Muscle of leg (tissue), 11 donors: ENCODE results near the gene MAP3K21. TPM values are rescaled to one million over a fixed set of nuclear protein-coding genes. Genes with fewer than 3 reads are reported as not detected.

Experiments used
- DNase-seq: peaks from one replicate; pipeline ENCODE4 v3.0.0; 2013
- H3K27ac ChIP-seq: one replicate; pipeline ENCODE4 v1.5.1; 2013; ENCODE audit warnings: mild to moderate bottlenecking, low read length, control low read depth
- H3K27me3 ChIP-seq: one replicate; pipeline ENCODE4 v1.6.1; 2013; ENCODE audit warnings: low read length; ENCODE audit not compliant: control insufficient read depth, insufficient read depth
- H3K36me3 ChIP-seq: one replicate; pipeline ENCODE4 v1.6.1; 2013; ENCODE audit warnings: low read length; ENCODE audit not compliant: control insufficient read depth, insufficient read depth
- H3K4me1 ChIP-seq: one replicate; pipeline ENCODE4 v1.6.1; 2013; ENCODE audit warnings: low read length; ENCODE audit not compliant: control insufficient read depth, insufficient read depth
- H3K4me3 ChIP-seq: one replicate; pipeline ENCODE4 v1.5.1; 2013; ENCODE audit warnings: low read length, control low read depth
- H3K9me3 ChIP-seq: replicated peaks from 2 replicates; pipeline ENCODE4 v1.6.1; 2013; ENCODE audit warnings: low read depth, low read length; ENCODE audit not compliant: control insufficient read depth
- WGBS: methylation state at CpG from one replicate; pipeline ENCODE4 v1.1.5; 2013; ENCODE audit warnings: missing lambda C conversion rate; ENCODE audit not compliant: insufficient coverage; 5-methylcytosine and 5-hydroxymethylcytosine counted together
- polyA plus RNA-seq, 8 donors: library from polyadenylated mRNA; unstranded; fragments of 120-200 nt; gene quantifications; one replicate each; pipeline versions ENCODE4 v1.2.1 to v1.2.3, GENCODE V29; 2013; ENCODE audit warnings: inconsistent platforms in 1 of 8, low replicate concordance in 1 of 8; ENCODE audit not compliant: insufficient read length in 8 of 8, insufficient read depth in 1 of 8
- total RNA-seq: library from RNA; stranded (reverse); fragments of 120-200 nt; gene quantifications from one replicate; pipeline ENCODE4 v1.2.4, GENCODE V29; 2013

Gene MAP3K21
- total and polyA plus RNA-seq, 9 donors: 0.08 to 1.1 (median 0.19) TPM

DNA sequence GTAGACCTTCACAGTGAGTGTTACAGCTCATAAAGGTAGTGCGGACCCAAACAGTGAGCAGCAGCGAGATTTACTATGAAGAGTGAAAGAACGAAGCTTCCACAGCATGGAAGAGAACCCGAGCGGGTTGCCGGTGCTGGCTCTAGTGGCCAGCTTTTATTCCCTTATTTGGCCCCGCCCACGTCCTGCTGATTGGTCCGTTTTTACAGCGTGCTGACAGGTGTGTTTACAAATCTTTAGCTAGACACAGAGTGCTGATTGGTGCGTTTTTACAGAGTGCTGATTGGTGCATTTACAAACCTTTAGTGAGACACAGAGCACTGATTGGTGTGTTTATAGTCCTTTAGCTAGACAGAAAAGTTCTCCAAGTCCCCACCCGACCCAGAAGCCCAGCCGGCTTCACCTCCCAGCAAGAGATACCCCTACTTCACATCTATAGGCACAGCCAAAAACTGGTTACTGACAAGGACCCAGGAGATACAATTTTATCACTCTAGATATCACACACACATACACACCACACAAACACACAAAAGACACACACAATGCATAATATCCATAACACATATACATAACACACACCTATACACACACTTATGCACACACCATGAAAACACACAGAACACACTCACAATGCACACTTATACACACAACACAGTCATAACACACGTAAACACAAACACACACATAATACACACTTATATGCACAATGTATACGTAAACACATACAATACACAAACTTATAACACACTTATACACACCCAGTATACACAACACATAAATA lies 68.5 kb downstream of the MAP3K21 start:
- DNase-seq: no peak
- H3K4me3 ChIP-seq: no peak overlapping the region
- no peaks in the 10 kb centered on the region for H3K9me3 ChIP-seq
- 90% methylated on average over 9 of the region's 15 CpGs for WGBS
- H3K4me1 ChIP-seq: no peaks in the 10 kb centered on the region
- peaks cover 2% of the 10 kb centered on the region for H3K27me3 ChIP-seq
- no peaks in the 10 kb centered on the region for H3K36me3 ChIP-seq
- H3K27ac ChIP-seq: no peak overlapping the region

GRCh38 chr1:233406339-233406960 lies 78.9 kb downstream of the MAP3K21 start:
- DNase-seq: no peak

DNA sequence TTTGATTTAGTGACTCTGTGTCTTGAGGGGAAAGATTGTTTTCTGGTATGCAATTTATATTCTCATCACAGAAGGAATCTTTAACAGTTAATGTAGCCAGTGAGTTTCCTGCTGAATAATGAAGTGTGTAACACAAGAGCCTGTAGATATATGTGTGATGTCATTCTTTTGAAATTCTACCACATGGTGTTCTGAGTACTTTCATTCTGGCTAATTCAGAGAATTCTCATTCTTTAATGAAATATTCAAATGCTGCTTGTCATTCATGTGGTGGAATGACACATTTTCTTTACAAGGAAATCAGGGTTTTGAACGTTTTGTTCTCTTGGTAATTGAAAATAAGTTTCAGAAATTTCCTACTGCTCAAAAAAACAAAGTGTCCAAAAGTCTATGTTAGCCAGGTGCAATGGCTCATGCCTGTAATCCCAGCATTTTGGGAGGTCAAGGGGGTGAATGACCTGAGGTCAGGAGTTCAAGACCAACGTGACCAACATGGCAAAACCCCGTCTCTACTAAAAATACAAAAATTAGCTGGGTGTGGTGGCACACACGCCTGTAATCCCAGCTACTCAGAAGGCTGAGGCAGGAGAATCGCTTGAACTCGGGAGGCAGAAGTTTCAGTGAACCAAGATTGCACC lies 79.6 kb downstream of the MAP3K21 start:
- Histone ChIP-seq H3K27me3 (no peaks in the 10 kb centered on the region), H3K9me3 (no peaks in the 10 kb centered on the region), H3K4me3 (no peak overlapping the region), H3K4me1 (no peaks in the 10 kb centered on the region), H3K36me3 (no peaks in the 10 kb centered on the region), H3K27ac (no peak overlapping the region)
- WGBS: no CpG with 5 or more reads among the region's 6 CpGs
- no peak for DNase-seq

More at GRCh38 chr1:233406339-233406960, 78.9 kb downstream of the MAP3K21 start:
- H3K9me3 ChIP-seq: no peaks in the 10 kb centered on the region
- no peaks in the 10 kb centered on the region for H3K4me1 ChIP-seq
- H3K27ac ChIP-seq: no peak overlapping the region
- H3K27me3 ChIP-seq: no peaks in the 10 kb centered on the region
- WGBS: 17% methylated on average over 2 of the region's 4 CpGs
- no peak overlapping the region for H3K4me3 ChIP-seq
- no peaks in the 10 kb centered on the region for H3K36me3 ChIP-seq

DNA sequence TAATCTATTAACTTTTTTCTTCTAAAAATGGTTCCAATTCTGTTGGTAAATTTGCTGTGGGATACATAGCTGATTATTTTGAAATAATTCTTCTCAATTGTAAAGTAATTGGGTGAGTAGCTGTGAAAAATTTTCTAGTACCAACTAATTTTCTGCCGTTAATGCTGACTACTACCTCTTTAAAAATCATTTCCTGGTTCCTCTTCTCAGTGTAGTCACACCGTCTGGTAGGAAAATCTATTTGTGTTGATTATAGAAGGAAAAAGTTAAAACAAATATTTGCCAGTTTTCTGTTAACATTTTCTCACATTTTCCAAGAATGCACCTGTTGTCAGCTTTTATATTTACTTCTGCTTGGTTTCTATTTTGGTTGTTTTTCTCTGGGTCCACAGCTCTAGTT lies 82.0 kb downstream of the MAP3K21 start:
- Histone ChIP-seq H3K27ac (no peak overlapping the region), H3K4me1 (no peaks in the 10 kb centered on the region), H3K36me3 (no peaks in the 10 kb centered on the region), H3K4me3 (no peak overlapping the region), H3K27me3 (no peaks in the 10 kb centered on the region), H3K9me3 (no peaks in the 10 kb centered on the region)
- DNase-seq: no peak
- WGBS: no CpG with 5 or more reads among the region's 2 CpGs

DNA sequence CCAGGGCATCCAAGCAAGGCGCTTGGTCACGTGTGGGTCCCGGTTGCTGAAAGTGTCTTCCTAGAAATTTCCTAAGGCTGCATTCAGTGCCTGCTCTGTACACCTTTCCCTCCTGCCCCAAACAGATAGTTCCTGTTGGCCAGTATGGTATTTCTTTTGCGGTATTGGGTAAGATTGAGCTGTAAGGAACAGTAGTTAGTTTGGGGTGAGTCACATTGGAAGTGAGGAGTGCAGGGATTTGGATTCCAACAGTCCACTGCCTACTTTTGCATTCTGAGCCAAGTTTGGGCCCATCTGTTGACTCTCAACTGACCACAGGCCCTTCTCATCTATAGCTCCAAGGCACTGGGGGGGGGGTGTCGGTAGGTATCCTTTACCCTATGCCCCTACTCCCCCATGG lies 83.4 kb downstream of the MAP3K21 start:
- H3K27ac ChIP-seq: no peak overlapping the region
- no peak for DNase-seq
- H3K36me3 ChIP-seq: no peaks in the 10 kb centered on the region
- no peaks in the 10 kb centered on the region for H3K9me3 ChIP-seq
- H3K4me1 ChIP-seq: no peaks in the 10 kb centered on the region
- no peaks in the 10 kb centered on the region for H3K27me3 ChIP-seq
- H3K4me3 ChIP-seq: no peak overlapping the region
- 0% methylated on average over 1 of the region's 5 CpGs for WGBS

DNA sequence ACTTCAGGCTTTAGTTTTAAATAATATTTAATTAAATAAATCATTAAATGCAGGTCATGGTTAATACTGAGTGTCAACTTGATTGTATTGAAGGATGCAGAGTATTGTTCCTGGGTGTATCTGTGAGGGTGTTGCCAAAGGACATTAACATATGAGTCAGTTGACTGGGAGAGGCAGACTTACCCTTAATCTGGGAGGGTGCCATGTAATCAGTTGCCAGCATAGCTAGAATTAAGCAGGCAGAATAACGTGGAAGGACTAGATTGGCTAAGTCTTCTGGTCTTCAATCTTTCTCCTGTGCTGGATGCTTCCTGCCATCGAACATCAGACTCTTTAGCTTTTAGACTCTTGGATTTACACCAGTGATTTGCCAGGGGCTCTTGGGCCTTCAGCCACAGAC lies 85.3 kb downstream of the MAP3K21 start:
- Histone ChIP-seq H3K27me3 (no peaks in the 10 kb centered on the region), H3K4me3 (no peak overlapping the region), H3K36me3 (no peaks in the 10 kb centered on the region), H3K9me3 (no peaks in the 10 kb centered on the region), H3K27ac (no peak overlapping the region), H3K4me1 (no peaks in the 10 kb centered on the region)
- WGBS: 82% methylated on average over 2 of the region's 2 CpGs
- no peak for DNase-seq

- no peaks in the 10 kb centered on the region for H3K36me3 ChIP-seq
- peaks cover 2% of the 10 kb centered on the region for H3K27me3 ChIP-seq
- no peak overlapping the region for H3K27ac ChIP-seq
- H3K4me3 ChIP-seq: no peak overlapping the region
- no peak for DNase-seq
- H3K9me3 ChIP-seq: no peaks in the 10 kb centered on the region
- H3K4me1 ChIP-seq: no peaks in the 10 kb centered on the region
Observed at GRCh38 chr1:233421293-233421692, 93.8 kb downstream of the MAP3K21 start.

DNA sequence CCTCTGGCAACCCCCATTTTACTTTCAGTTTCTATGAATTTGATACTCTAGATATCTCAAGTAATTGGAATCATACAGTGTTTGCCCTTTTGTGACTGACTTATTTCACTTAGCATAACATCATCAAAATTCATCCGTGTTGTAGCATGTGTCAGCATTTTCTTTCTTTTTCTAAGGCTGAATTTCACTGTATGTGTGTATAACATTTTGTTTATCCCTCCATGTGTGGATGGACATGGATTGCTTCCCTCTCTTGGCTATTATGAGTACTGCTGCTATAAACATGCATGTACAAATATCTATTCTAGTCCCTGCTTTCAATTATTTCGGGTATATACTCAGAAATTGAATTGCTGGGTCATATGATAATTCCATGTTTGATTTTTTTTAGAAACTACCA lies 97.3 kb downstream of the MAP3K21 start:
- H3K4me1 ChIP-seq: no peaks in the 10 kb centered on the region
- H3K4me3 ChIP-seq: no peak overlapping the region
- H3K36me3 ChIP-seq: no peaks in the 10 kb centered on the region
- WGBS: no CpG with 5 or more reads among the region's 2 CpGs
- no peaks in the 10 kb centered on the region for H3K9me3 ChIP-seq
- H3K27ac ChIP-seq: no peak overlapping the region
- peaks cover 2% of the 10 kb centered on the region for H3K27me3 ChIP-seq
- no peak for DNase-seq

GRCh38 chr1:233427907-233428306 lies 100.4 kb downstream of the MAP3K21 start:
- Histone ChIP-seq H3K36me3 (no peaks in the 10 kb centered on the region), H3K27me3 (peaks cover 2% of the 10 kb centered on the region), H3K9me3 (no peaks in the 10 kb centered on the region), H3K4me1 (no peaks in the 10 kb centered on the region), H3K27ac (no peak overlapping the region), H3K4me3 (no peak overlapping the region)
- no CpG with 5 or more reads among the region's 1 CpG for WGBS
- DNase-seq: no peak

DNA sequence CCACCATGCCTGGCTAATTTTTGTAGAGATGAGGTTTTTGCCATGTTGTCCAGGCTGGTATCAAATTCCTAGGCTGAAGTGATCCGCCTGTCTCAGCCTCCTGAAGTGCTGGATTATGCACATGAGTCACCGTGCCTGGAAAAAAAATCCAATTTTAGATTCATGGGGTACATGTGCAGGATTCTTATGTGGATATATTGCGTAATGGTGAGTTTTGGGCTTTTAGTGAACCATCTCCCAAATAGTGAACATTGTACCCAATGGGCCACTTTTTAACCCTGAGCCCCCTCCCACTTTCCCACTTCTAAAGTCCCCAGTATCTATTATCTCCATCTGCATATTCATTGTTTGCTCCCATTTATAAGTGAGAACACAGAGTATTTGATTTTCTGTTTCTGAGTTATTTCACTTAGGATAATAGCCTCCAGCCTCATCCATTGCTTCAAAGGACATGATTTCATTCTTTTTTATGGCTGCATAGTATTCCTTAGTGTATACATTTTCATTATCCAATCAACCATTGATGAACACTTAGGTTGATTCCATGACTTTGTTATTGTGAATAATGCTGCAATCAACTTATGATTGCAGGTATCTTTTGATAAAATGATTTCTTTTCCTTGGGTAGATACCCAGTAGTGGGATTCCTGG lies 104.4 kb downstream of the MAP3K21 start:
- 71% methylated on average over 1 of the region's 3 CpGs for WGBS

More for the DNA sequence above, 104.4 kb downstream of the MAP3K21 start:
- Histone ChIP-seq H3K4me3 (no peak overlapping the region), H3K9me3 (no peaks in the 10 kb centered on the region), H3K27me3 (no peaks in the 10 kb centered on the region), H3K27ac (no peak overlapping the region), H3K4me1 (no peaks in the 10 kb centered on the region), H3K36me3 (no peaks in the 10 kb centered on the region)
- no peak for DNase-seq
